ENCODE results near the gene APBA2. TPM values are rescaled to one million over a fixed set of nuclear protein-coding genes. Genes with fewer than 3 reads are reported as not detected.

The APBA2 gene
- total RNA-seq, 4 donors from 2014 or later, result 1.1 to 2.4 (median 1.3) TPM

DNA sequence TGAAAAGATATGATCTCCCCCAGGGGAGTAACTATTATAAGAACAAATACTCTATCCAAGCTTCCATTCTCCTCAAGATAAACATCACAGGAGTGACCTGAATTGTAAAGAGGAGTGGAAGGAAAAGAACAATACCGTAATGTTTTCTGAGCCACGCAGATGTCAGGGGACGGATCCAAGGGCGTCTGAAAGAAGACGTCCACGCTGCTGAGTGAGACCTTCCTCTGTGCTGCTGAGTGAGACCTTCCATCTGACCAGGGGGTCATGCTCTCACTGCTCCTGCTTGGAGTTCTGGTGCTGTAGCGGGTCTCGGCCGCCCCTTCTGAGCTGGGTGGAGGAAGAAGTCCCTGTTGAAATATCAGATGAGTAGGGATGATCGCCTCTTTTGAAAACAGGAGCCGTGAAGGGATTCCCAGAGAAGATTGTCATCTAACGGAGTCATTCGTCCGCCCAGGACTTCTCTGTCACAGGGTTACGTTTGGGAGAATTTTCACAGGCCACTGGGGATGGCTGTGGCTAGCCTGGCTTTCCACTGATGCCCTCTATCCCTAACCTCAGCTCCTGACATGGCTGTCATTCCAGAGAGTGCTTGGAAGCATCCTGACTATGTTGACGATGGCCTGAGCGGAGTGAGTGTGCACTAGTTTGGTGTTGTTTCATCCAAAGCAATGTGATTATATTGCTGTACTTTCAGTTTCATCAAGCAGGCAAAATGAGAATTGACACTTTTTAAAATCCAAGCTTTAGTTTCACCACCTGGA, 184.9 kb downstream of the APBA2 start:
- TF ChIP-seq, protein P1, sequence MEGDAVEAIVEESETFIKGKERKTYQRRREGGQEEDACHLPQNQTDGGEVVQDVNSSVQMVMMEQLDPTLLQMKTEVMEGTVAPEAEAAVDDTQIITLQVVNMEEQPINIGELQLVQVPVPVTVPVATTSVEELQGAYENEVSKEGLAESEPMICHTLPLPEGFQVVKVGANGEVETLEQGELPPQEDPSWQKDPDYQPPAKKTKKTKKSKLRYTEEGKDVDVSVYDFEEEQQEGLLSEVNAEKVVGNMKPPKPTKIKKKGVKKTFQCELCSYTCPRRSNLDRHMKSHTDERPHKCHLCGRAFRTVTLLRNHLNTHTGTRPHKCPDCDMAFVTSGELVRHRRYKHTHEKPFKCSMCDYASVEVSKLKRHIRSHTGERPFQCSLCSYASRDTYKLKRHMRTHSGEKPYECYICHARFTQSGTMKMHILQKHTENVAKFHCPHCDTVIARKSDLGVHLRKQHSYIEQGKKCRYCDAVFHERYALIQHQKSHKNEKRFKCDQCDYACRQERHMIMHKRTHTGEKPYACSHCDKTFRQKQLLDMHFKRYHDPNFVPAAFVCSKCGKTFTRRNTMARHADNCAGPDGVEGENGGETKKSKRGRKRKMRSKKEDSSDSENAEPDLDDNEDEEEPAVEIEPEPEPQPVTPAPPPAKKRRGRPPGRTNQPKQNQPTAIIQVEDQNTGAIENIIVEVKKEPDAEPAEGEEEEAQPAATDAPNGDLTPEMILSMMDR (IDR thresholded peaks at IDR 0.05; ENCODE audit: low read depth), result no peak

DNA sequence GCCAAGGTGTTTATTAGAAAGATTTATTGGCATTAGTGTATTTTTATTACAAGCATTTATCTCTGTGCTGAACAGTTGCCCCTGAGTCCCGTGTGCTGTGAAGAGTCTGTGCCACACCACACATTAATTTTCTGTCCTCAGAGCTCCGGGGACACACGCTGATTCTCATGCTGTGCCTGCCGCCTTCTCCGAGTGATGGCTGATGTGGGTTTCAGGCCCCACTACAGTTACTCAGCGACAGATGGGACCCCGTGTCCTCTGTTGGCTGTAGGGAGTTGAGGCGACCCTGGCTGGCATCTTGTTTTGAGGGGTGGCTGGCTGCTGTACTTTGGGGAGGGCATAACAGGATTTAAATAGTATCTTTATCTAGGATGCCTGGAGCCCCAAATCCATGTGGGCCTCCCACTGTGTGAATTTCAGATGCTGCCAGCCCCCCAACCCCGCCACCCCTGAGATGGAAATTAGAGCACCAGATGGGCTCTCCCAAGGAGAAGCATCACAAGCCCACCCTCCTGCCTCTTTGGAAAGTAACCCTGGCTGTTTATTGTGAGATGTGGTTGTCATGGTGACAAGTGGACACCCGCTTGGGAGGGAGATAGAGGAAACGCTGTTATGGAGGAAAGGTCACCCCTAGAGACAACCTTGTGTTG, 185.6 kb downstream of the APBA2 start:
- TF ChIP-seq, protein P1 (IDR thresholded peaks at IDR 0.05; ENCODE audit: low read depth), result no peak

GRCh38 chr15:29071882-29072273, 186.1 kb downstream of the APBA2 start:
- TF ChIP-seq, protein P1 (IDR thresholded peaks at IDR 0.05; ENCODE audit: low read depth), result no peak

GRCh38 chr15:29072444-29072843, 186.7 kb downstream of the APBA2 start:
- TF ChIP-seq, protein P1 (IDR thresholded peaks at IDR 0.05; ENCODE audit: low read depth), result no peak

DNA sequence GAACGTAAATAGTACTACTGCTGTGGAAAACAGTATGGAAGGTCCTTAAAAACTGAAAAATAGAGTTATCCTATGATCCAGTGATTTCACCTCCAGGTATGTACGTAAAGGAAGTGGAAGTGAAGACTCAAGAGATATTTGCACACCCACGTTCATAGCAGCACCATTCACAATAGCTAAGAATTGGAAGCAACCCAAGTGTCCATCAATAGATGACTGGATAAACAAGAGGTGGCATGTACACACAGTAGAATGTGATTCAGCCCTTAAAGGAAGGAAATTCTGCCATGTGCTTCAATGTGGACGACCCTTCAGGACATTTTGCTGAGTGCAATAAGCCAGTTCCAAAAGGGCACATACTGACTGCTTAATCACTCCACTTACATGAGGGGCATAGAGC, 188.3 kb downstream of the APBA2 start:
- TF ChIP-seq, protein P1 (IDR thresholded peaks at IDR 0.05; ENCODE audit: low read depth), result no peak

GRCh38 chr15:29078541-29078940, 192.8 kb downstream of the APBA2 start:
- TF ChIP-seq, protein P1 (IDR thresholded peaks at IDR 0.05; ENCODE audit: low read depth), result no peak

DNA sequence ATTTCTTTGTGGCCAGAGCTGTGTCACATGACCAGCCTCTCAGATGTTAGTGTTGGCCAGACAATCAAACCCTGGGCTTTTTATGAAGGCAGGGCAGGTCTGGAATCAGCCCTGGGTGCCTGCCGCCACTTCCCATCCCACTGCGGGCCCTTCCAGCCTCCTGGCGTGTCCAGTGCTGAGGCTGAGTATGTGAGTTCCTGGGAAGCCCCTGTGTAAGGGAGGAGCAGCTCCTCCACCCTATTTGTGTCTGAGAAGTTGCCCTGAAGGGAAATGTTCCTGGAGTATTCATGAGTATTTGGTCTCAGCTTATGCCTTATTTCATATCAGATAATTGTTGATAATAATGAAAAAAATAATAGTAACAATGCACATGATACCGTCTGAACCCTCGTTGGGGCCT, 193.7 kb downstream of the APBA2 start:
- TF ChIP-seq, protein P1 (IDR thresholded peaks at IDR 0.05; ENCODE audit: low read depth), result no peak

All from subcutaneous adipose tissue (tissue), 4 donors.